Measurements from ENCODE around the gene MT1H.

- TF ChIP-seq CTCF (IDR thresholded peaks at IDR 0.05 in 2 of 3, conservative IDR thresholded peaks at IDR 0.05 in 1 of 3; ENCODE audit: insufficient read depth in 2 of 3, low read depth in 1 of 3, low read length in 3 of 3) = no peak
- TF ChIP-seq POLR2A (conservative IDR thresholded peaks at IDR 0.05) = no peak
- TF ChIP-seq SMARCE1 (IDR thresholded peaks at IDR 0.05) = no peak
- no peak for TF ChIP-seq CBX3 (IDR thresholded peaks at IDR 0.05; ENCODE audit: borderline replicate concordance in 1 of 2, low read length in 2 of 2)
- TF ChIP-seq ELK1 (CRISPR knock-in tag; IDR thresholded peaks at IDR 0.05) = no peak
- TF ChIP-seq MEF2A (IDR thresholded peaks at IDR 0.05; ENCODE audit: control insufficient read depth, low read depth, low read length) = no peak
- TF ChIP-seq POLR2AphosphoS5 (IDR thresholded peaks at IDR 0.05; ENCODE audit: control insufficient read depth, insufficient read depth, low read depth, low read length) = no peak
- TF ChIP-seq RCOR1 (IDR thresholded peaks at IDR 0.05; ENCODE audit: borderline replicate concordance in 1 of 2, low read depth in 2 of 2, low read length in 2 of 2) = no peak
- TF ChIP-seq REST (IDR thresholded peaks at IDR 0.05; ENCODE audit: borderline replicate concordance) = no peak
- no peak for TF ChIP-seq REST (CRISPR knock-in tag; IDR thresholded peaks at IDR 0.05; ENCODE audit: low read depth)
- TF ChIP-seq ZBTB17 (CRISPR knock-in tag; IDR thresholded peaks at IDR 0.05) = no peak
- no peak for TF ChIP-seq RFX5 (IDR thresholded peaks at IDR 0.05; ENCODE audit: low read depth, low read length)
- TF ChIP-seq ATF2 (CRISPR knock-in tag; IDR thresholded peaks at IDR 0.05) = no peak
- no peak for TF ChIP-seq HMGXB4 (CRISPR knock-in tag; IDR thresholded peaks at IDR 0.05)
- TF ChIP-seq THAP7 (CRISPR knock-in tag; IDR thresholded peaks at IDR 0.05) = no peak
Observed at GRCh38 chr16:56669005-56669839, at the start of gene MT1H.

All from K562 (cell line).